ENCODE data around the gene MAZ. TPM values are rescaled to one million over a fixed set of nuclear protein-coding genes. Genes with fewer than 3 reads are reported as not detected.

MAZ gene
- total and polyA plus RNA-seq, 2 of the 13 experiments (the other 11 are each of a cell fraction or from before 2014, with no cell fraction given), result 203 to 277 TPM

- 0 out of 2 replicates have a peak, but pooled peaks have one; percentile 5 for TF ChIP-seq ZNF354B (CRISPR knock-in tag; IDR thresholded peaks at IDR 0.05)
- TF ChIP-seq ZNF281 (CRISPR knock-in tag; IDR thresholded peaks at IDR 0.05; ENCODE audit: borderline replicate concordance), result peak; percentile 30; the same call in 1 of the 2 replicates
- peak; percentile 25 for TF ChIP-seq AGO2 (optimal IDR thresholded peaks at IDR 0.05; ENCODE audit: low read depth, low read length)
- peak; percentile 72 for TF ChIP-seq ZMYM2 (CRISPR knock-in tag; IDR thresholded peaks at IDR 0.05)
- TF ChIP-seq PATZ1 (CRISPR knock-in tag; IDR thresholded peaks at IDR 0.05), result peak; percentile 81
- TF ChIP-seq PRPF4 (IDR thresholded peaks at IDR 0.05; ENCODE audit: low read depth, low read length, poor library complexity, severe bottlenecking), result no peak
- TF ChIP-seq ZNF343 (CRISPR knock-in tag; IDR thresholded peaks at IDR 0.05), result no peak
- peak; percentile 94 for TF ChIP-seq HES4 (CRISPR knock-in tag; IDR thresholded peaks at IDR 0.05; ENCODE audit: borderline replicate concordance)
- peak; percentile 13; the same call in 1 of the 2 replicates for TF ChIP-seq RXRA (CRISPR knock-in tag; IDR thresholded peaks at IDR 0.05)
- TF ChIP-seq ZNF512 (CRISPR knock-in tag; IDR thresholded peaks at IDR 0.05), result peak; percentile 24; the same call in 1 of the 2 replicates
- no peak for TF ChIP-seq HDAC6 (IDR thresholded peaks at IDR 0.05; ENCODE audit: low read depth, low read length)
- TF ChIP-seq ZNF138 (CRISPR knock-in tag; IDR thresholded peaks at IDR 0.05; ENCODE audit: low read depth), result 0 out of 2 replicates have a peak, but pooled peaks have one; percentile 2
- peak; percentile 19 for TF ChIP-seq POLR2G (IDR thresholded peaks at IDR 0.05; ENCODE audit: low read depth, low read length)
- TF ChIP-seq ELF1 (CRISPR knock-in tag; IDR thresholded peaks at IDR 0.05), result no peak
- no peak for TF ChIP-seq ZNF562 (CRISPR knock-in tag; IDR thresholded peaks at IDR 0.05; ENCODE audit: borderline replicate concordance)
- TF ChIP-seq ZNF558 (CRISPR knock-in tag; IDR thresholded peaks at IDR 0.05; ENCODE audit: borderline replicate concordance), result no peak
- peak; percentile 36; the same call in 1 of the 2 replicates for TF ChIP-seq SMAD9 (CRISPR knock-in tag; IDR thresholded peaks at IDR 0.05)
- TF ChIP-seq YEATS4 (CRISPR knock-in tag; IDR thresholded peaks at IDR 0.05; ENCODE audit: borderline replicate concordance), result no peak
- TF ChIP-seq ZNF605 (CRISPR knock-in tag; IDR thresholded peaks at IDR 0.05), result peak; percentile 58
- peak; percentile 41; the same call in 1 of the 2 replicates for TF ChIP-seq POLR2AphosphoS5 (IDR thresholded peaks at IDR 0.05; ENCODE audit: low read depth, low read length)
- TF ChIP-seq IRX3 (CRISPR knock-in tag; IDR thresholded peaks at IDR 0.05; ENCODE audit: borderline replicate concordance, low read depth), result 0 out of 2 replicates have a peak, but pooled peaks have one; percentile 11
- TF ChIP-seq U2AF2 (IDR thresholded peaks at IDR 0.05; ENCODE audit: low read depth, low read length), result 0 out of 2 replicates have a peak, but pooled peaks have one; percentile 20
Measured at GRCh38 chr16:29816694-29817441, 10.5 kb downstream of the MAZ start (continued).

All from HepG2 (cell line).